Inflammatory macrophage treated with lipopolysaccharide for 4 hours (primary cell): ENCODE data around the gene APOBEC2.

Source experiments
- DNase-seq: peaks from one replicate; pipeline ENCODE4 v3.0.0-alpha.2; 2020

Gene APOBEC2

GRCh38 chr6:41063884-41064285 lies 10.9 kb downstream of the APOBEC2 start:
- no peak for DNase-seq

GRCh38 chr6:41064841-41065240 lies 11.8 kb downstream of the APOBEC2 start:
- no peak for DNase-seq

GRCh38 chr6:41065550-41066026 lies 12.6 kb downstream of the APOBEC2 start:
- no peak for DNase-seq

GRCh38 chr6:41066867-41067304 lies 13.9 kb downstream of the APOBEC2 start:
- DNase-seq = peak; percentile 73

- DNase-seq = no peak
Measured at GRCh38 chr6:41071501-41071922, 18.5 kb downstream of the APOBEC2 start.

GRCh38 chr6:41071923-41072835 lies 19.2 kb downstream of the APOBEC2 start, which contains the start of gene OARD1:
TSS of gene OARD1 (minus strand) at chr6:41072356. CDS start at chr6:41071634, 722 bp downstream.
- DNase-seq = peak; percentile 100

- no peak for DNase-seq
Measured at GRCh38 chr6:41072836-41073202, 19.8 kb downstream of the APOBEC2 start, which contains the start of gene NFYA. TSS of gene NFYA (plus strand) at chr6:41072974. CDS start at chr6:41079090, 6,116 bp downstream.

- peak; percentile 65 for DNase-seq
Measured at GRCh38 chr6:41073203-41073967, 20.4 kb downstream of the APOBEC2 start.

GRCh38 chr6:41073968-41074691 lies 21.1 kb downstream of the APOBEC2 start:
- no peak for DNase-seq

- no peak for DNase-seq
Measured at GRCh38 chr6:41074692-41075436, 21.9 kb downstream of the APOBEC2 start.

GRCh38 chr6:41075651-41076626 lies 22.9 kb downstream of the APOBEC2 start:
- peak; percentile 18 for DNase-seq

GRCh38 chr6:41077536-41077935 lies 24.5 kb downstream of the APOBEC2 start:
- no peak for DNase-seq

- no peak for DNase-seq
Measured at GRCh38 chr6:41078101-41078500, 25.1 kb downstream of the APOBEC2 start.

- DNase-seq = no peak
Measured at GRCh38 chr6:41079080-41079479, 26.1 kb downstream of the APOBEC2 start.

- no peak for DNase-seq
Measured at GRCh38 chr6:41080621-41081020, 27.6 kb downstream of the APOBEC2 start.

GRCh38 chr6:41083072-41083471 lies 30.1 kb downstream of the APOBEC2 start:
- no peak for DNase-seq

- no peak for DNase-seq
Measured at GRCh38 chr6:41085182-41085581, 32.2 kb downstream of the APOBEC2 start.

GRCh38 chr6:41088451-41088850 lies 35.4 kb downstream of the APOBEC2 start:
- no peak for DNase-seq

- DNase-seq = no peak
Measured at GRCh38 chr6:41090841-41091761, 38.1 kb downstream of the APOBEC2 start.
